Liver (tissue), 9 donors: ENCODE data around the gene MYL12B. TPM values are rescaled to one million over a fixed set of nuclear protein-coding genes. Genes with fewer than 3 reads are reported as not detected.

Experiments
- DNase-seq: peaks from one replicate; pipeline ENCODE4 v3.0.0-alpha.2; 2017; ENCODE audit warnings: low spot score
- H3K27ac ChIP-seq, 2 donors: one replicate each; pipeline ENCODE4 v1.7.0; 2013; ENCODE audit warnings: inconsistent platforms in 2 of 2, low read length in 2 of 2, control low read depth in 1 of 2, low read depth in 1 of 2, mild to moderate bottlenecking in 1 of 2
- H3K27me3 ChIP-seq, 4 donors: one replicate each; pipeline versions ENCODE4 v1.6.1 to v1.7.0; 2013; ENCODE audit warnings: low read length in 3 of 4, inconsistent platforms in 1 of 4, mild to moderate bottlenecking in 1 of 4, moderate library complexity in 1 of 4; ENCODE audit not compliant: control insufficient read depth in 4 of 4, insufficient read depth in 4 of 4
- H3K36me3 ChIP-seq, 4 donors: one replicate each; pipeline versions ENCODE4 v1.6.1 to v1.7.0; 2013; ENCODE audit warnings: low read length in 3 of 4, mild to moderate bottlenecking in 3 of 4, low read depth in 1 of 4, moderate library complexity in 1 of 4; ENCODE audit not compliant: control insufficient read depth in 4 of 4, insufficient read depth in 3 of 4
- H3K4me1 ChIP-seq, 4 donors: one replicate each; pipeline versions ENCODE4 v1.6.1 to v1.7.0; 2013; ENCODE audit warnings: low read length in 3 of 4, mild to moderate bottlenecking in 3 of 4, moderate library complexity in 1 of 4; ENCODE audit not compliant: control insufficient read depth in 4 of 4, insufficient read depth in 4 of 4
- H3K4me3 ChIP-seq, 3 donors: one replicate each; pipeline versions ENCODE4 v1.6.1 to v1.7.0; 2013; ENCODE audit warnings: low read length in 3 of 3, control low read depth in 1 of 3, low read depth in 1 of 3, mild to moderate bottlenecking in 1 of 3
- H3K9ac ChIP-seq, 2 donors: one replicate each; pipeline ENCODE4 v1.7.0; 2013; ENCODE audit warnings: low read length in 2 of 2, mild to moderate bottlenecking in 2 of 2, moderate library complexity in 2 of 2, control low read depth in 1 of 2, low read depth in 1 of 2
- H3K9me3 ChIP-seq, 4 donors: one replicate each; pipeline versions ENCODE4 v1.6.1 to v1.7.0; 2013; ENCODE audit warnings: low read length in 3 of 4; ENCODE audit not compliant: control insufficient read depth in 4 of 4
- EGR1 ChIP-seq, 2 donors: IDR thresholded peaks; 2 replicates each; pipeline ENCODE4 v1.6.1; 2016 to 2018; ENCODE audit warnings: antibody characterized with exemption in 2 of 2, low read depth in 2 of 2
- FOXA1 ChIP-seq: IDR thresholded peaks from 2 replicates; pipeline ENCODE4 v1.6.1; 2016; ENCODE audit warnings: antibody characterized with exemption
- JUND ChIP-seq, 2 donors: IDR thresholded peaks; 2 replicates each; pipeline ENCODE4 v1.6.1; 2016; ENCODE audit warnings: antibody characterized with exemption in 2 of 2
- MAX ChIP-seq: IDR thresholded peaks from 2 replicates; pipeline ENCODE4 v1.6.1; 2016; ENCODE audit warnings: antibody characterized with exemption
- NR2F2 ChIP-seq: IDR thresholded peaks from 2 replicates; pipeline ENCODE4 v1.6.1; 2016; ENCODE audit warnings: antibody characterized with exemption
- RAD21 ChIP-seq, 2 donors: IDR thresholded peaks; 2 replicates each; pipeline ENCODE4 v1.6.1; 2016; ENCODE audit warnings: antibody characterized with exemption in 2 of 2, mild to moderate bottlenecking in 2 of 2
- TAF1 ChIP-seq: conservative IDR thresholded peaks from 2 replicates; pipeline ENCODE4 v1.6.1; 2016; ENCODE audit warnings: antibody characterized with exemption, mild to moderate bottlenecking
- YY1 ChIP-seq: IDR thresholded peaks from 2 replicates; pipeline ENCODE4 v1.6.1; 2016; ENCODE audit warnings: antibody characterized with exemption, mild to moderate bottlenecking
- WGBS: extraction: QIAGEN DNeasy Blood & Tissue Kit; methylation state at CpG from one replicate; pipeline ENCODE4 v1.1.7; 2013; 5-methylcytosine and 5-hydroxymethylcytosine counted together
- polyA plus RNA-seq, 2 donors: library from polyadenylated mRNA; stranded (reverse) in 1 of 2; unstranded in 1 of 2; fragments of 200-250 nt in 1 of 2; fragments of >200 nt in 1 of 2; fragmentation: Nextera tagmentation in 1 of 2; extraction: Ambion mirVana in 1 of 2; gene quantifications; one replicate each; pipeline versions ENCODE4 v1.2.1 to v1.2.3, GENCODE V29; 2013 to 2015
- total RNA-seq, 2 donors: library from RNA; depleted of rRNA; stranded (reverse); fragments of >200 nt; gene quantifications; one replicate each; pipeline ENCODE4 v1.2.3, GENCODE V29; 2014
- TF ChIP-seq, protein P1 (sequence below): IDR thresholded peaks from 2 replicates; pipeline ENCODE4 v1.6.1; 2016; ENCODE audit warnings: antibody characterized with exemption, mild to moderate bottlenecking
- TF ChIP-seq, protein P2 (sequence below): IDR thresholded peaks from 2 replicates; pipeline ENCODE4 v1.6.1; 2016; ENCODE audit warnings: antibody characterized with exemption
- donor health status: healthy.
- donor health status: healthy.
- donor health status: healthy.
- donor health status: healthy.
- donor health status: healthy.

MYL12B gene
- total and polyA plus RNA-seq, 4 donors, result 106 to 303 (median 155) TPM

- H3K4me1 ChIP-seq, result peaks cover 7 to 22% (median 15%) of the 10 kb centered on the region in 4 donors
- H3K27ac ChIP-seq, result no peak overlapping the region
- H3K27me3 ChIP-seq, result no peaks in the 10 kb centered on the region
- WGBS, result 84% methylated on average over 4 of the region's 4 CpGs
- H3K4me3 ChIP-seq, result no peak overlapping the region
- no peak for DNase-seq
- H3K9ac ChIP-seq, result no peak overlapping the region
- H3K9me3 ChIP-seq, result no peaks in the 10 kb centered on the region
- no peak for TF ChIP-seq MAX
- H3K36me3 ChIP-seq, result no peaks in the 10 kb centered on the region
Measured at GRCh38 chr18:3236470-3236869, 25.5 kb upstream of the MYL12B start.

DNA sequence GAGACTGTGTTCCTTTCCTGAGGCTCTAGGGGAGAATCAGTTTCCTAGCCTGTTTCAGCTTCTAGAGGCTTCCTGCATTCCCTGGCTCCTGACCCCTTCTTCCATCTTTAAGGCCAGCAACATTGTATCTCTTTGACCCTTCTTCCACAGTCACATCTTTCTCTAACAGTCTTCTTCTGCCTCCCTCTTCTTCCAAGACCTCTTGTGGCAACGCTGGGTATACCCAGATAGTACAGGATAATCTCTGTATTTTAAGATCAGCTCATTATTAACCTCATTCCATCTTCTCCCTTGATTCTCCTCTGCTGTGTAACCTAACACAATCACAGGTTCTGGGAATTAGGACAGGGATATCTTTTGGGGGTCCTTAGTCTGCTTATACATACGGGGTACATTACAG lies 23.2 kb upstream of the MYL12B start:
- no peak for DNase-seq
- TF ChIP-seq, protein P1, sequence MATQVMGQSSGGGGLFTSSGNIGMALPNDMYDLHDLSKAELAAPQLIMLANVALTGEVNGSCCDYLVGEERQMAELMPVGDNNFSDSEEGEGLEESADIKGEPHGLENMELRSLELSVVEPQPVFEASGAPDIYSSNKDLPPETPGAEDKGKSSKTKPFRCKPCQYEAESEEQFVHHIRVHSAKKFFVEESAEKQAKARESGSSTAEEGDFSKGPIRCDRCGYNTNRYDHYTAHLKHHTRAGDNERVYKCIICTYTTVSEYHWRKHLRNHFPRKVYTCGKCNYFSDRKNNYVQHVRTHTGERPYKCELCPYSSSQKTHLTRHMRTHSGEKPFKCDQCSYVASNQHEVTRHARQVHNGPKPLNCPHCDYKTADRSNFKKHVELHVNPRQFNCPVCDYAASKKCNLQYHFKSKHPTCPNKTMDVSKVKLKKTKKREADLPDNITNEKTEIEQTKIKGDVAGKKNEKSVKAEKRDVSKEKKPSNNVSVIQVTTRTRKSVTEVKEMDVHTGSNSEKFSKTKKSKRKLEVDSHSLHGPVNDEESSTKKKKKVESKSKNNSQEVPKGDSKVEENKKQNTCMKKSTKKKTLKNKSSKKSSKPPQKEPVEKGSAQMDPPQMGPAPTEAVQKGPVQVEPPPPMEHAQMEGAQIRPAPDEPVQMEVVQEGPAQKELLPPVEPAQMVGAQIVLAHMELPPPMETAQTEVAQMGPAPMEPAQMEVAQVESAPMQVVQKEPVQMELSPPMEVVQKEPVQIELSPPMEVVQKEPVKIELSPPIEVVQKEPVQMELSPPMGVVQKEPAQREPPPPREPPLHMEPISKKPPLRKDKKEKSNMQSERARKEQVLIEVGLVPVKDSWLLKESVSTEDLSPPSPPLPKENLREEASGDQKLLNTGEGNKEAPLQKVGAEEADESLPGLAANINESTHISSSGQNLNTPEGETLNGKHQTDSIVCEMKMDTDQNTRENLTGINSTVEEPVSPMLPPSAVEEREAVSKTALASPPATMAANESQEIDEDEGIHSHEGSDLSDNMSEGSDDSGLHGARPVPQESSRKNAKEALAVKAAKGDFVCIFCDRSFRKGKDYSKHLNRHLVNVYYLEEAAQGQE, result no peak
- TF ChIP-seq, protein P2, sequence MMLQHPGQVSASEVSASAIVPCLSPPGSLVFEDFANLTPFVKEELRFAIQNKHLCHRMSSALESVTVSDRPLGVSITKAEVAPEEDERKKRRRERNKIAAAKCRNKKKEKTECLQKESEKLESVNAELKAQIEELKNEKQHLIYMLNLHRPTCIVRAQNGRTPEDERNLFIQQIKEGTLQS, result no peak
- no peak for TF ChIP-seq JUND (IDR thresholded peaks at IDR 0.05)
- no peak for TF ChIP-seq TAF1
- TF ChIP-seq MAX, result no peak
- TF ChIP-seq EGR1 (IDR thresholded peaks at IDR 0.05; ENCODE audit: low read depth in 2 of 2), result no peak
- peak in 1 of 2 donors; percentile 42 for TF ChIP-seq RAD21 (IDR thresholded peaks at IDR 0.05)
- TF ChIP-seq NR2F2, result no peak
- no peak overlapping the region for H3K27ac ChIP-seq
- peaks cover 0 to 4% (median 0%) of the 10 kb centered on the region in 4 donors for H3K36me3 ChIP-seq
- no peak overlapping the region for H3K9ac ChIP-seq
- H3K27me3 ChIP-seq, result no peaks in the 10 kb centered on the region
- H3K4me3 ChIP-seq, result no peak overlapping the region
- peaks cover 1 to 10% (median 7%) of the 10 kb centered on the region in 4 donors for H3K4me1 ChIP-seq
- H3K9me3 ChIP-seq, result no peaks in the 10 kb centered on the region
- WGBS, result 93% methylated on average over 2 of the region's 2 CpGs

- H3K4me3 ChIP-seq, result peak overlapping the region; percentile 56 to 90 (median 82)
- DNase-seq, result no peak
- no peaks in the 10 kb centered on the region for H3K27me3 ChIP-seq
- peak overlapping the region; percentile 97 to 98 for H3K27ac ChIP-seq
- no peak for TF ChIP-seq FOXA1
- no peak for TF ChIP-seq YY1
- TF ChIP-seq JUND (IDR thresholded peaks at IDR 0.05), result no peak
- no peak for TF ChIP-seq TAF1
- TF ChIP-seq MAX, result no peak
- 23% methylated on average over 1 of the region's 1 CpG for WGBS
- H3K9me3 ChIP-seq, result no peaks in the 10 kb centered on the region
- peaks cover 0 to 4% (median 0%) of the 10 kb centered on the region in 4 donors for H3K36me3 ChIP-seq
- H3K4me1 ChIP-seq, result peaks cover 0 to 22% (median 10%) of the 10 kb centered on the region in 4 donors
- peak overlapping the region; percentile 30 to 98 for H3K9ac ChIP-seq
Measured at GRCh38 chr18:3245185-3245564, 16.8 kb upstream of the MYL12B start.
